Trophoblast cell (in vitro differentiated cells and primary cell): ENCODE results near the gene COL23A1.
A peak's percentile ranks its signal among the peaks of the same experiment; 100 is the strongest.

ENCODE experiments used
- DNase-seq, 2 donors: peaks; one replicate each; pipeline ENCODE4 v3.0.0-alpha.2; 2016
- H2AFZ ChIP-seq: 2 replicates; pipeline ENCODE4 v1.6.1; 2013; ENCODE audit warnings: low read length, moderate library complexity, mild to moderate bottlenecking; ENCODE audit not compliant: insufficient read depth, poor library complexity
- H2AK5ac ChIP-seq: 2 replicates; pipeline ENCODE4 v1.6.1; 2013; ENCODE audit warnings: mild to moderate bottlenecking, low read length
- H2BK120ac ChIP-seq: 2 replicates; pipeline ENCODE4 v1.6.1; 2013; ENCODE audit warnings: low read length, mild to moderate bottlenecking, moderate library complexity; ENCODE audit not compliant: insufficient read depth, poor library complexity
- H2BK12ac ChIP-seq: 2 replicates; pipeline ENCODE4 v1.6.1; 2013; ENCODE audit warnings: mild to moderate bottlenecking, low read length, moderate library complexity
- H2BK5ac ChIP-seq: 2 replicates; pipeline ENCODE4 v1.6.1; 2013; ENCODE audit warnings: low read length, low read depth, moderate library complexity, mild to moderate bottlenecking; ENCODE audit not compliant: poor library complexity
- H3K14ac ChIP-seq: 2 replicates; pipeline ENCODE4 v1.6.1; 2013; ENCODE audit warnings: mild to moderate bottlenecking, low read length
- H3K18ac ChIP-seq: 2 replicates; pipeline ENCODE4 v1.6.1; 2013; ENCODE audit warnings: mild to moderate bottlenecking, low read length
- H3K23ac ChIP-seq: 2 replicates; pipeline ENCODE4 v1.6.1; 2013; ENCODE audit warnings: low read length
- H3K27ac ChIP-seq: 2 replicates; pipeline ENCODE4 v1.5.1; 2013; ENCODE audit warnings: low read depth, mild to moderate bottlenecking, inconsistent platforms, low read length, moderate library complexity
- H3K27me3 ChIP-seq: 2 replicates; pipeline ENCODE4 v1.6.1; 2013; ENCODE audit warnings: inconsistent platforms, mild to moderate bottlenecking, low read length, moderate library complexity; ENCODE audit not compliant: insufficient read depth
- H3K36me3 ChIP-seq, 2 experiments: 1 replicate in 1 of 2; 2 replicates in 1 of 2; pipeline ENCODE4 v1.6.1; 2013; ENCODE audit warnings: low read length in 2 of 2, mild to moderate bottlenecking in 2 of 2, moderate library complexity in 1 of 2; ENCODE audit not compliant: insufficient read depth in 2 of 2, control insufficient read depth in 1 of 2
- H3K4ac ChIP-seq: 2 replicates; pipeline ENCODE4 v1.6.1; 2013; ENCODE audit warnings: low read depth, mild to moderate bottlenecking, low read length, moderate library complexity
- H3K4me1 ChIP-seq, 2 experiments: 1 replicate in 1 of 2; 2 replicates in 1 of 2; pipeline ENCODE4 v1.6.1; 2013; ENCODE audit warnings: low read length in 2 of 2, mild to moderate bottlenecking in 2 of 2, moderate library complexity in 1 of 2; ENCODE audit not compliant: insufficient read depth in 2 of 2, control insufficient read depth in 1 of 2
- H3K4me2 ChIP-seq: 2 replicates; pipeline ENCODE4 v1.6.1; 2013; ENCODE audit warnings: inconsistent platforms, mild to moderate bottlenecking, low read length, moderate library complexity
- H3K4me3 ChIP-seq: 2 replicates; pipeline ENCODE4 v1.5.1; 2013; ENCODE audit warnings: mild to moderate bottlenecking, low read depth, low read length, inconsistent platforms
- H3K79me1 ChIP-seq: one replicate; pipeline ENCODE4 v1.6.1; 2013; ENCODE audit warnings: low read length
- H3K79me2 ChIP-seq: 2 replicates; pipeline ENCODE4 v1.6.1; 2013; ENCODE audit warnings: low read length, mild to moderate bottlenecking; ENCODE audit not compliant: control insufficient read depth, insufficient read depth, poor library complexity
- H3K9ac ChIP-seq: 2 replicates; pipeline ENCODE4 v1.6.1; 2013; ENCODE audit warnings: mild to moderate bottlenecking, low read length
- H3K9me3 ChIP-seq: 2 replicates; pipeline ENCODE4 v1.6.1; 2013; ENCODE audit warnings: low read depth, mild to moderate bottlenecking, control low read depth, inconsistent platforms, low read length; ENCODE audit not compliant: insufficient read depth
- H4K12ac ChIP-seq: 2 replicates; pipeline ENCODE4 v1.6.1; 2013; ENCODE audit warnings: low read depth, mild to moderate bottlenecking, low read length, moderate library complexity
- H4K8ac ChIP-seq: 2 replicates; pipeline ENCODE4 v1.6.1; 2013; ENCODE audit warnings: low read depth, mild to moderate bottlenecking, low read length, moderate library complexity
- H4K91ac ChIP-seq: one replicate; pipeline ENCODE4 v1.6.1; 2013; ENCODE audit warnings: low read depth, mild to moderate bottlenecking, low read length, moderate library complexity
- WGBS: extraction: QIAGEN DNeasy Blood & Tissue Kit; methylation state at CpG from one replicate; pipeline ENCODE4 v1.1.7; 2013; ENCODE audit warnings: missing lambda C conversion rate; ENCODE audit not compliant: insufficient read length, insufficient coverage; ENCODE audit errors: extremely low coverage; 5-methylcytosine and 5-hydroxymethylcytosine counted together

The COL23A1 gene

GRCh38 chr5:178306430-178307225 lies 283.6 kb downstream of the COL23A1 start:
- no peak overlapping the region for H2BK5ac ChIP-seq
- H4K91ac ChIP-seq = no peak overlapping the region
- no peak overlapping the region for H3K23ac ChIP-seq
- H2BK12ac ChIP-seq = no peak overlapping the region
- WGBS = no CpG with 5 or more reads among the region's 23 CpGs
- no peak overlapping the region for H3K18ac ChIP-seq
- H3K9me3 ChIP-seq = no peaks in the 10 kb centered on the region
- no peaks in the 10 kb centered on the region for H3K4me1 ChIP-seq
- no peak overlapping the region for H2BK120ac ChIP-seq
- no peak overlapping the region for H4K8ac ChIP-seq
- peak in 1 of 2 donors; percentile 21 for DNase-seq
- no peak overlapping the region for H2AFZ ChIP-seq
- H4K12ac ChIP-seq = no peak overlapping the region
- no peak overlapping the region for H3K4ac ChIP-seq
- no peaks in the 10 kb centered on the region for H3K79me2 ChIP-seq
- H3K9ac ChIP-seq = no peak overlapping the region
- H3K4me2 ChIP-seq = no peak overlapping the region
- H2AK5ac ChIP-seq = no peak overlapping the region
- H3K79me1 ChIP-seq = no peaks in the 10 kb centered on the region
- no peaks in the 10 kb centered on the region for H3K36me3 ChIP-seq
- H3K27ac ChIP-seq = no peak overlapping the region
- no peaks in the 10 kb centered on the region for H3K27me3 ChIP-seq
- no peak overlapping the region for H3K4me3 ChIP-seq
- no peak overlapping the region for H3K14ac ChIP-seq

DNA sequence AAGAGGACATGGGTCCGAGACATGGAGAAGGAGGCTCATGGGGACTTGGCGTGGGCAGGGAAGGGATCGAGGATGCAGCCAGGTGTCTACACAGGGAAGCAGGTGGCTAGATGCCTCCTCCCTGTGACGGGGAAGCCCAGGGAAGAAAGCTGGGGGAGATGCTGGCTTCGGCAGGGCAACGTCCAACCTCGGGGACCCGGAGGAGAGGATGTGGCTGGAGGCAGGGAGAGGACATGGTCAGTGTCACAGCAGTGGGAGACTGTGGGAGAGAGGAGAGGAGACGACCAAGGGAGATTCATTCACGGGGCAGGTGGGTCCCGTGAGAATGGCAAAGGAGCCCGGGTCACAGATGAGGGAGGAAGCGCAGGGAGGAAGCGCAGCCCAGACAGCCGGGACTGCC lies 284.4 kb downstream of the COL23A1 start:
- Histone ChIP-seq H3K9ac (no peak overlapping the region), H2BK5ac (no peak overlapping the region), H3K4me2 (no peak overlapping the region), H3K9me3 (no peaks in the 10 kb centered on the region), H3K79me1 (no peaks in the 10 kb centered on the region), H3K27ac (no peak overlapping the region), H3K23ac (no peak overlapping the region), H3K18ac (no peak overlapping the region), H3K36me3 (no peaks in the 10 kb centered on the region), H4K8ac (no peak overlapping the region), H2BK120ac (no peak overlapping the region), H3K14ac (no peak overlapping the region), H4K12ac (no peak overlapping the region), H2AK5ac (no peak overlapping the region), H3K4ac (no peak overlapping the region), H2AFZ (no peak overlapping the region), H3K4me3 (no peak overlapping the region), H4K91ac (no peak overlapping the region), H3K4me1 (no peaks in the 10 kb centered on the region), H2BK12ac (no peak overlapping the region), H3K79me2 (no peaks in the 10 kb centered on the region), H3K27me3 (no peaks in the 10 kb centered on the region)
- DNase-seq = no peak
- no CpG with 5 or more reads among the region's 15 CpGs for WGBS

GRCh38 chr5:178304761-178305645 lies 285.2 kb downstream of the COL23A1 start:
- no peak overlapping the region for H4K91ac ChIP-seq
- no peaks in the 10 kb centered on the region for H3K36me3 ChIP-seq
- no peak for DNase-seq
- H2AK5ac ChIP-seq = no peak overlapping the region
- H3K9ac ChIP-seq = no peak overlapping the region
- no peak overlapping the region for H3K4me2 ChIP-seq
- H3K79me2 ChIP-seq = no peaks in the 10 kb centered on the region
- H3K27ac ChIP-seq = no peak overlapping the region
- H2BK120ac ChIP-seq = no peak overlapping the region
- H4K8ac ChIP-seq = no peak overlapping the region
- no peak overlapping the region for H3K4me3 ChIP-seq
- no peak overlapping the region for H3K23ac ChIP-seq
- H3K18ac ChIP-seq = no peak overlapping the region
- H2BK5ac ChIP-seq = no peak overlapping the region
- no peaks in the 10 kb centered on the region for H3K4me1 ChIP-seq
- no peak overlapping the region for H2AFZ ChIP-seq
- H3K4ac ChIP-seq = no peak overlapping the region
- no peaks in the 10 kb centered on the region for H3K27me3 ChIP-seq
- no peak overlapping the region for H2BK12ac ChIP-seq
- no peaks in the 10 kb centered on the region for H3K9me3 ChIP-seq
- no peak overlapping the region for H3K14ac ChIP-seq
- no CpG with 5 or more reads among the region's 17 CpGs for WGBS
- no peaks in the 10 kb centered on the region for H3K79me1 ChIP-seq
- no peak overlapping the region for H4K12ac ChIP-seq

DNA sequence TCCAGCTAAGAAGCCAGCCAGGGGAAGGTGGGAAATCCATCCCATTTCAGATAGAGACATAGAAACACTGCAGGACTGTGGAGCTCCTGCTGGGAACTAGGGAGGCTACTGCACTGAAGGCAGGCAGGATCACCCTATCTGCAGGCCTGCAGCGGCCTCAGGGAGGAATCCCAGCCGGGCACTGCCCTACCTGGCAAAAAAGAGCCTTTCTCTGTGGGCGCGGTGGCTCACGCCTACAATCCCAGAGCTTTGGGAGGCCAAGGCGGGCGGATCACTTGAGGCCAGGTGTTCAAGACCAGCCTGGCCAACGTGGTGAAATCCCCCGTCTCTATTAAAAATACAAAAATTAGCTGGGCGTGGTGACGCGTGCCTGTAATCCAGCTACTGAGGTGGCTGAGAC lies 286.2 kb downstream of the COL23A1 start:
- no peaks in the 10 kb centered on the region for H3K4me1 ChIP-seq
- H3K4me3 ChIP-seq = no peak overlapping the region
- H2AK5ac ChIP-seq = no peak overlapping the region
- H3K36me3 ChIP-seq = no peaks in the 10 kb centered on the region
- H3K18ac ChIP-seq = no peak overlapping the region
- H2BK12ac ChIP-seq = no peak overlapping the region
- no peaks in the 10 kb centered on the region for H3K79me1 ChIP-seq
- H4K8ac ChIP-seq = no peak overlapping the region
- no peak for DNase-seq
- H4K12ac ChIP-seq = no peak overlapping the region
- H3K9me3 ChIP-seq = no peaks in the 10 kb centered on the region
- no peak overlapping the region for H2BK5ac ChIP-seq
- no peak overlapping the region for H3K9ac ChIP-seq
- no peak overlapping the region for H3K4me2 ChIP-seq
- no peak overlapping the region for H4K91ac ChIP-seq
- H2BK120ac ChIP-seq = no peak overlapping the region
- no peak overlapping the region for H3K27ac ChIP-seq
- H3K79me2 ChIP-seq = no peaks in the 10 kb centered on the region
- H2AFZ ChIP-seq = no peak overlapping the region
- no peaks in the 10 kb centered on the region for H3K27me3 ChIP-seq
- H3K23ac ChIP-seq = no peak overlapping the region
- no peak overlapping the region for H3K4ac ChIP-seq
- no peak overlapping the region for H3K14ac ChIP-seq
- WGBS = no CpG with 5 or more reads among the region's 12 CpGs
